HUES6 (cell line): ENCODE results near the gene TMEM217.

Experiments
- H3K27ac ChIP-seq: 2 replicates; pipeline ENCODE4 v1.7.0; 2013; ENCODE audit warnings: low read depth, mild to moderate bottlenecking, low read length, inconsistent platforms
- H3K27me3 ChIP-seq: 2 replicates; pipeline ENCODE4 v1.6.1; 2013; ENCODE audit warnings: low read length; ENCODE audit not compliant: control insufficient read depth, insufficient read depth
- H3K36me3 ChIP-seq: 2 replicates; pipeline ENCODE4 v1.6.1; 2013; ENCODE audit warnings: low read length; ENCODE audit not compliant: control insufficient read depth, insufficient read depth
- H3K4me1 ChIP-seq: 2 replicates; pipeline ENCODE4 v1.6.1; 2013; ENCODE audit warnings: low read length; ENCODE audit not compliant: control insufficient read depth, insufficient read depth
- H3K4me3 ChIP-seq: 2 replicates; pipeline ENCODE4 v1.5.1; 2013; ENCODE audit warnings: low read depth, low read length
- H3K9ac ChIP-seq: one replicate; pipeline ENCODE4 v1.6.1; 2013; ENCODE audit warnings: mild to moderate bottlenecking, low read length
- H3K9me3 ChIP-seq: 2 replicates; pipeline ENCODE4 v1.6.1; 2013; ENCODE audit warnings: low read depth, low read length; ENCODE audit not compliant: control insufficient read depth, insufficient read depth

The TMEM217 gene

GRCh38 chr6:37279366-37280134 lies 21.6 kb upstream of the TMEM217 start:
- no peaks in the 10 kb centered on the region for H3K27me3 ChIP-seq
- H3K4me1 ChIP-seq = no peaks in the 10 kb centered on the region
- no peak overlapping the region for H3K27ac ChIP-seq
- H3K36me3 ChIP-seq = peaks cover 56% of the 10 kb centered on the region
- H3K9ac ChIP-seq = no peak overlapping the region
- no peak overlapping the region for H3K4me3 ChIP-seq
- no peaks in the 10 kb centered on the region for H3K9me3 ChIP-seq

DNA sequence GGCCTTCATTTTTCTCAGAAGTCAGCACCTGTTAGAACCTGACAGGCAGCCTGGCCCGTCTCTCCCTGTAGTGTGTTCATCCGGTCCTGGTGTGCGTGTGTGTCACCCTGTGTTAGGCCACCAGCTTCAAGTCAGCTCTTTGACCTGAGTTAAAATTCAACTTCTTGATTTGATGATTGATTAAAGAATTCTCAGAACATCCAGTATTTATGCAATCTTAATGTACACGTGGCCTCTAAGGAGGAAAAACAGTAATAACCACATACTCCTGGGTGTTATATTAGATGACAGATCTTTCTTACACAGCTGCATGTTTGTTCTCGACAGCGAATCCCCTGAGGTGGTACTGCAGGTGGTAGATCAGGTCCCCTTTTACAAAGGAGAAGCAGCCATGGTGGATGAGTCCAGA lies 19.1 kb upstream of the TMEM217 start:
- Histone ChIP-seq H3K9ac (no peak overlapping the region), H3K4me1 (no peaks in the 10 kb centered on the region), H3K27ac (no peak overlapping the region), H3K36me3 (peaks cover 30% of the 10 kb centered on the region), H3K4me3 (no peak overlapping the region), H3K9me3 (no peaks in the 10 kb centered on the region), H3K27me3 (no peaks in the 10 kb centered on the region)

DNA sequence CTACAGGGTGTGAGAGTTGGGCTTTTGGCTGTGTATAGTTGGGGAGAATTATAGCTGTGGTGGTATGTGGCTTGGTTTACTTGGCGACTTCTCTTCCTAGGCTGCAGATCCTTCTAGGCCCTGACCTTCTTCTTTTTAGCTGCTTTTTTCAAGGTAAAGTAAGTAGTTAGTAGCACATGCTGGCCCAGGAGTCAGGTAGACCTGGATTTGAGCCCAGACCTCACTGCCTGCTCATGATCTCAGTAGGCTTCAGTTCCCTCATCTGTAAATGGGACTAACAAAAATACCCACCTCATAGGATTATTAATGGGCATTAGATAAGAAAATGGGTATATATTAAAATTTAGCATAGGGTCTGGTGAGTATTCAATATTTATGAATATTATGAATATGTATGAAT lies 17.4 kb upstream of the TMEM217 start:
- Histone ChIP-seq H3K27me3 (no peaks in the 10 kb centered on the region), H3K4me3 (no peak overlapping the region), H3K9me3 (no peaks in the 10 kb centered on the region), H3K36me3 (peaks cover 23% of the 10 kb centered on the region), H3K27ac (no peak overlapping the region), H3K9ac (no peak overlapping the region), H3K4me1 (no peaks in the 10 kb centered on the region)

GRCh38 chr6:37273690-37274089 lies 15.7 kb upstream of the TMEM217 start:
- H3K27ac ChIP-seq = no peak overlapping the region
- H3K4me1 ChIP-seq = no peaks in the 10 kb centered on the region
- no peaks in the 10 kb centered on the region for H3K27me3 ChIP-seq
- no peak overlapping the region for H3K9ac ChIP-seq
- H3K36me3 ChIP-seq = peaks cover 15% of the 10 kb centered on the region; the same call in 1 of the 2 replicates
- H3K9me3 ChIP-seq = no peaks in the 10 kb centered on the region
- no peak overlapping the region for H3K4me3 ChIP-seq

- H3K36me3 ChIP-seq = peaks cover 15% of the 10 kb centered on the region; the same call in 1 of the 2 replicates
- no peak overlapping the region for H3K4me3 ChIP-seq
- no peaks in the 10 kb centered on the region for H3K27me3 ChIP-seq
- H3K27ac ChIP-seq = no peak overlapping the region
- H3K9ac ChIP-seq = no peak overlapping the region
- no peaks in the 10 kb centered on the region for H3K9me3 ChIP-seq
- no peaks in the 10 kb centered on the region for H3K4me1 ChIP-seq
Observed at GRCh38 chr6:37272834-37273566, 15.1 kb upstream of the TMEM217 start.

DNA sequence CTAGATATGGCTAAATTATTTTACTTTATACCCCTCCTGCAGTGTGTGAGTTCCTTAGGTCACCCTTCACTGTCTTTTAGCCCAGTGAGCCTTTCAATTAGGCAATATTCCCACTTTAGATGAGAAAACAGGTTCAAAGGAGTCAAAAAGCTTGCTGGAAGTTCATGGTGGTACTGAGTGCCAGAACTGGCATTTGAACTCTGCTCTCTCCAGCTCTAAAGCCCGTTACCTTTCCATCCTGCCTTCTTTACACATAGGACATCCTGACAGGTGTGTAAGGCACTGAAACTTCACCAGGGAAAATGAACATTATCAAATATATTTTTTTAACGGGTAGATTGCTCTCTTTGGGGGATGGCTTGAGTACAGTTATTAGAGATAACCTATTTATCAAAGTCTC lies 11.2 kb upstream of the TMEM217 start:
- Histone ChIP-seq H3K4me1 (peaks cover 25% of the 10 kb centered on the region), H3K27ac (no peak overlapping the region), H3K9ac (no peak overlapping the region), H3K4me3 (no peak overlapping the region), H3K36me3 (peaks cover 15% of the 10 kb centered on the region; the same call in 1 of the 2 replicates), H3K27me3 (no peaks in the 10 kb centered on the region), H3K9me3 (no peaks in the 10 kb centered on the region)

DNA sequence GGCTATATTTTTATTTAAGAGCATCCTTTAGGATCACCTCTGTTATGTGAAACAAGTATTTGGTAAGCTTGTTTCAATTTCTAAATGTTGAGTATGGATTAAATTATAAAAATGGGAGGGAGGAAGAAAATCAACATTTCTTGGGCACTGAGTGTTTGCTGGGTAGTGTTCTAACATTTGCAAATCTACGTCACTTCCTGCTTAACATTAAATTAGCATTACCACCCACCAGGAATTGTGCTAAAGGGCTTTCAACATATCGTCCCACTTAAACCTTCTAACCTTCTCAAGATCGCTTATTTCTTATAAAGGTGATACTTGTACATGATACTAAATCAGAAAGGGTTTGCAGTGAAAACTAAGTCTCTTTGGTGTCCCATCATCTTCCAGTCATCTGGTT lies 7.9 kb upstream of the TMEM217 start:
- peak overlapping the region; percentile 48 for H3K27ac ChIP-seq
- no peak overlapping the region for H3K4me3 ChIP-seq
- peaks cover 29% of the 10 kb centered on the region for H3K4me1 ChIP-seq
- H3K9ac ChIP-seq = no peak overlapping the region
- H3K36me3 ChIP-seq = peaks cover 12% of the 10 kb centered on the region; the same call in 1 of the 2 replicates
- no peaks in the 10 kb centered on the region for H3K9me3 ChIP-seq
- no peaks in the 10 kb centered on the region for H3K27me3 ChIP-seq

DNA sequence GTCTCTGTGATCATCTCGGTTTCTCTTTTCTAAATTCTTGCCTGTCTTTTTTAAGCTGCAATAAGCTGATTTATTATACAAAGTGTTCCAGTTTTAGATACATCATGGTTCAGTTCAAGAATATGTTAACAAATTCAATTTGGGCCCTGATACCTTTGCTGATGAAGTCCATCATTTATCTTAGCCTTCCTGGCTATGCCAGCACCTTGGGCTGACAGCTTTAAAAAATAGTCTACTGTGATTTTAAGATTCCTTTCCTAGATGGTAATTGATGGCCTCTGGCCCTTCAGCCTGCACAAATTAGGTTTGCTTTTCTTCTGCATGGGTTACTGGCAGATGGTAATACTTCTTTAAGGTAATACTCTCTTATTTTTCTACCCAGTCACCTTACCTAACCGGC lies 7.1 kb upstream of the TMEM217 start:
- H3K9ac ChIP-seq = no peak overlapping the region
- no peaks in the 10 kb centered on the region for H3K27me3 ChIP-seq
- no peaks in the 10 kb centered on the region for H3K9me3 ChIP-seq
- H3K27ac ChIP-seq = peak overlapping the region; percentile 48; the same call in 1 of the 2 replicates
- H3K36me3 ChIP-seq = peaks cover 7% of the 10 kb centered on the region; the same call in 1 of the 2 replicates
- H3K4me3 ChIP-seq = no peak overlapping the region
- peaks cover 29% of the 10 kb centered on the region for H3K4me1 ChIP-seq

- H3K9ac ChIP-seq = no peak overlapping the region
- no peak overlapping the region for H3K4me3 ChIP-seq
- H3K36me3 ChIP-seq = no peaks in the 10 kb centered on the region
- H3K4me1 ChIP-seq = peaks cover 30% of the 10 kb centered on the region
- no peak overlapping the region for H3K27ac ChIP-seq
- no peaks in the 10 kb centered on the region for H3K27me3 ChIP-seq
- H3K9me3 ChIP-seq = no peaks in the 10 kb centered on the region
Observed at GRCh38 chr6:37262446-37263026, 4.6 kb upstream of the TMEM217 start.

GRCh38 chr6:37261198-37261597 lies 3.3 kb upstream of the TMEM217 start:
- H3K27ac ChIP-seq = no peak overlapping the region
- no peak overlapping the region for H3K4me3 ChIP-seq
- H3K9me3 ChIP-seq = no peaks in the 10 kb centered on the region
- peaks cover 27% of the 10 kb centered on the region for H3K4me1 ChIP-seq
- H3K9ac ChIP-seq = no peak overlapping the region
- H3K36me3 ChIP-seq = no peaks in the 10 kb centered on the region
- no peaks in the 10 kb centered on the region for H3K27me3 ChIP-seq

GRCh38 chr6:37260444-37260843 lies 2.5 kb upstream of the TMEM217 start:
- Histone ChIP-seq H3K9me3 (no peaks in the 10 kb centered on the region), H3K27ac (no peak overlapping the region), H3K9ac (no peak overlapping the region), H3K4me3 (no peak overlapping the region), H3K4me1 (peaks cover 20% of the 10 kb centered on the region), H3K36me3 (no peaks in the 10 kb centered on the region), H3K27me3 (no peaks in the 10 kb centered on the region)
